Limb (tissue), 2 donors: Measurements from ENCODE around the gene GFAP.

Experiments used
- DNase-seq, 2 donors: peaks; one replicate each; pipeline ENCODE4 v3.0.0-alpha.2; 2016; ENCODE audit errors: extremely low spot score in 2 of 2

Gene GFAP

GRCh38 chr17:44903012-44903685 lies 12.2 kb downstream of the GFAP start:
- DNase-seq, result no peak

GRCh38 chr17:44902135-44902760 lies 13.1 kb downstream of the GFAP start:
- no peak for DNase-seq

- DNase-seq, result no peak
Measured at GRCh38 chr17:44901411-44901921, 13.8 kb downstream of the GFAP start.

GRCh38 chr17:44900894-44901293 lies 14.4 kb downstream of the GFAP start:
- DNase-seq, result no peak

- peak; percentile 95 to 98 for DNase-seq
Measured at GRCh38 chr17:44899074-44899782, 16.1 kb downstream of the GFAP start, which contains the start of gene EFTUD2. TSS of gene EFTUD2 (minus strand) at chr17:44899445. CDS start at chr17:44894521, 4,924 bp downstream.

GRCh38 chr17:44898768-44899073 lies 16.6 kb downstream of the GFAP start:
- no peak for DNase-seq

- DNase-seq, result no peak
Measured at GRCh38 chr17:44894642-44895041, 20.7 kb downstream of the GFAP start.

GRCh38 chr17:44892250-44892649 lies 23.1 kb downstream of the GFAP start:
- no peak for DNase-seq

- DNase-seq, result no peak
Measured at GRCh38 chr17:44889003-44889402, 26.3 kb downstream of the GFAP start.

- no peak for DNase-seq
Measured at GRCh38 chr17:44887971-44888954, 27.0 kb downstream of the GFAP start.

GRCh38 chr17:44887016-44887415 lies 28.3 kb downstream of the GFAP start:
- DNase-seq, result no peak

GRCh38 chr17:44884941-44885340 lies 30.4 kb downstream of the GFAP start:
- DNase-seq, result no peak

- DNase-seq, result no peak
Measured at GRCh38 chr17:44881145-44881544, 34.2 kb downstream of the GFAP start.

- DNase-seq, result no peak
Measured at GRCh38 chr17:44880062-44880461, 35.2 kb downstream of the GFAP start.

GRCh38 chr17:44879376-44879775 lies 35.9 kb downstream of the GFAP start:
- DNase-seq, result no peak

- peak; percentile 43 to 44 for DNase-seq
Measured at GRCh38 chr17:44878627-44879221, 36.6 kb downstream of the GFAP start.

GRCh38 chr17:44877121-44877520 lies 38.2 kb downstream of the GFAP start:
- no peak for DNase-seq

GRCh38 chr17:44875761-44876160 lies 39.5 kb downstream of the GFAP start:
- DNase-seq, result no peak

- no peak for DNase-seq
Measured at GRCh38 chr17:44872131-44872768, 43.0 kb downstream of the GFAP start.

GRCh38 chr17:44871556-44871955 lies 43.7 kb downstream of the GFAP start:
- no peak for DNase-seq
